Esophagus muscularis mucosa (tissue), 4 donors: ENCODE measurements around the gene SLC22A4. TPM values are rescaled to one million over a fixed set of nuclear protein-coding genes. Genes with fewer than 3 reads are reported as not detected.

Experiments
- DNase-seq: peaks from one replicate; pipeline ENCODE4 v3.0.0-alpha.2; 2017; ENCODE audit errors: extremely low spot score
- H3K27ac ChIP-seq, 4 donors: fragments of 200-600 bp; sonication (generic); replicated peaks in 1 of 4; 1 replicate in 3 of 4; 2 replicates in 1 of 4; pipeline ENCODE4 v1.5.1; 2016 to 2019; ENCODE audit warnings: mild to moderate bottlenecking in 1 of 4
- H3K27me3 ChIP-seq, 4 donors: fragments of 200-600 bp; sonication (generic); one replicate each; pipeline versions ENCODE4 v1.5.1 to v1.6.0; 2016 to 2019
- H3K36me3 ChIP-seq, 4 donors: fragments of 200-600 bp; sonication (generic); one replicate each; pipeline ENCODE4 v1.5.1; 2016 to 2019
- H3K4me1 ChIP-seq, 4 donors: fragments of 200-600 bp; sonication (generic); one replicate each; pipeline ENCODE4 v1.5.1; 2016 to 2019
- H3K4me3 ChIP-seq, 4 donors: fragments of 200-600 bp; sonication (generic); 1 replicate in 2 of 4; 2 replicates in 2 of 4; pipeline ENCODE4 v1.5.1; 2016 to 2019; ENCODE audit warnings: mild to moderate bottlenecking in 4 of 4, moderate library complexity in 1 of 4
- H3K9me3 ChIP-seq, 4 donors: fragments of 200-600 bp; sonication (generic); 1 replicate in 3 of 4; 2 replicates in 1 of 4; pipeline ENCODE4 v1.5.1; 2016 to 2019
- EP300 ChIP-seq: sonication (generic); formaldehyde crosslinking; IDR thresholded peaks from one replicate; pipeline ENCODE4 v1.6.1; 2017; ENCODE audit warnings: antibody characterized with exemption
- POLR2A ChIP-seq: fragments of 450-650 bp; IDR thresholded peaks from one replicate; pipeline ENCODE4 v1.6.1; 2017; ENCODE audit warnings: antibody characterized with exemption, moderate library complexity, mild to moderate bottlenecking, low read depth
- POLR2AphosphoS5 ChIP-seq, 2 donors: sonication (generic); formaldehyde crosslinking; IDR thresholded peaks; one replicate each; pipeline ENCODE4 v1.6.1; 2017; ENCODE audit warnings: antibody characterized with exemption in 2 of 2
- WGBS: methylation state at CpG from one replicate; pipeline ENCODE4 v1.1.5; 2018; 5-methylcytosine and 5-hydroxymethylcytosine counted together
- intact Hi-C: fragments of 100-400 bp; cut with DNase I; formaldehyde crosslinking; loops from one replicate; pipeline ENCODE4 v1.15.1; 2023
- total RNA-seq, 4 donors: library from RNA; depleted of rRNA; stranded (reverse); fragments of >200 nt; gene quantifications; one replicate each; pipeline versions ENCODE4 v1.1.0 to v1.2.1, GENCODE V29; 2016
- TF ChIP-seq, protein P1 (sequence below), 3 experiments: fragments of 200-600 bp in 2 of 3; fragments of 450-650 bp in 1 of 3; sonication (generic) in 2 of 3; IDR thresholded peaks; one replicate each; pipeline ENCODE4 v1.5.1; 2017 to 2019; ENCODE audit warnings: antibody characterized with exemption in 3 of 3, mild to moderate bottlenecking in 2 of 3, moderate library complexity in 1 of 3

SLC22A4 gene
- total RNA-seq, 4 donors from 2014 or later: 0.42 to 1.7 (median 1.0) TPM

DNA sequence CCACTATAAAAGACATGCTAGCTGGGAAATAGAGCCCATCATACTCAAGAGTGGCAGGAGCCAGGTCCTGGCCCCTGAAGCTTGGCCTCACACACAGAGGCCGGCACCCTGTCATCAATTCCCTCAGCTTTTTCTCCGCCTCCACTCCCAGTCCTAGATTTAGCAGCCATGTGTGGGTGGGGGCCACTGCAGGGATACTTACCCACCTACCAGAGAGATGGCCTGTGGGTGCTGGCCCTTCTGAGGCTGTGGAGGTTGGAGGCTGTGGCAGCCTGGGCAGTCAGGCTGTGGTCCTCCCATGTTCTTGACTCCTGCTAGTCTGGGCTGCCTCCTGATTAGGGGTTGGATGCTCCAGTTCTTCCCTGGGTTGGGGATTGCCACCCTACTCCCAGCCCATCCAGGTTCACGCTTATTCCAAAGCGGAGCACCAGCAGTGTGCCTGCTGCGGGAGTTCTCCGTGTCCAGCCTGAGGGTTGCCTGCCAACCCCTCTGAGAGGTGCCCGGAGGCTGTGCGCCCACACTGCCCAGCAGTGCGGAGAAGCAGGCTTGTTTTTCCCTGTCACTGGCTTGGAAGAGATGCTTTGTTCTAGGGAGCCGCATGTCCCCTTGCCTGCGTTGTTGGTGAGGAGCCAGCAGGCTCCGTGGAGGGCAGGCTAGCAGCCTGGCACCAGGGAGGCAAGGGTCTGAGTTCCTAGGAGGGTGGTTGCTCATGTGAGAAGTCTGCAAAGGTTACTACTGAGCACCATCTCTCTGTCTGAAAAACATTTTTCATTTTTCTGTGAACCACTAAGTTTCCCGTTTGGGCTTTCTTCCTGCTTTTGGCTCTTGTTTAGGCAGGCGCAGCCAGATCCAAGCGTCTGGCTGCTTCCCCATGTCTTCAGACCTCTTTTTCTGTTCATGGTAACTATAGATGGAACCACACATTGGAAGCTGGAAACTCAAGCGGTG is 82.8 kb downstream of the SLC22A4 start:
- WGBS: 77% methylated on average over 7 of the region's 16 CpGs
- H3K27me3 ChIP-seq: no peaks in the 10 kb centered on the region
- peak overlapping the region in 2 of 4 donors; percentile 7 to 26 for H3K4me3 ChIP-seq
- TF ChIP-seq POLR2A: no peak
- no peak for TF ChIP-seq EP300
- peaks cover 0 to 36% (median 15%) of the 10 kb centered on the region in 4 donors for H3K36me3 ChIP-seq
- no peaks in the 10 kb centered on the region for H3K9me3 ChIP-seq
- intact Hi-C loops: no loop called here
- H3K4me1 ChIP-seq: peaks cover 17 to 32% (median 22%) of the 10 kb centered on the region in 4 donors
- peak overlapping the region; percentile 23 to 60 (median 51) for H3K27ac ChIP-seq
- no peak for DNase-seq

DNA sequence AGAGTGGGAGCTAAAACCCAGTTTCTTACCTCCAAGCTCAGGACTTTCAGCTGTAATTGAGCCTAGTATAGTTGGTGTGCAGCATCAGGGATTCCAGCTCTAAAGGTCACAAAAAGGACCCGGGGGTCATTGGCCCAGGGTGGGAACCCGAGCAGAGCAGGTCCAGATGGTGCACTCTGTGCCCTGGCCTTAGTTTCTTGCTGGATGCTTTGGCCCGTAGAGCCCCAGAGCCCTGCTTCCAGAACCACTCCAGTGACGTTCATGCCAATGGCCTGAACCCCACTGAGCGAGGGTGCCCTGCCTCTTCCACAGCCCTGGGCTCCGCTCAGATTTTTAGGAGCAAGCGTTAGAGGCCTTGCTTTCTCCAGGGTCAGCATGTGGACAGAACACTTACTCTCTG is 83.5 kb downstream of the SLC22A4 start:
- Histone ChIP-seq H3K4me3 (no peak overlapping the region), H3K27me3 (no peaks in the 10 kb centered on the region), H3K9me3 (no peaks in the 10 kb centered on the region), H3K36me3 (peaks cover 0 to 36% (median 15%) of the 10 kb centered on the region in 4 donors), H3K4me1 (peaks cover 9 to 24% (median 15%) of the 10 kb centered on the region in 4 donors), H3K27ac (peak overlapping the region in 2 of 4 donors; percentile 51 to 60)
- intact Hi-C loops: no loop called here
- DNase-seq: no peak
- TF ChIP-seq EP300 (no peak), POLR2A (no peak), POLR2AphosphoS5 (IDR thresholded peaks at IDR 0.05) (no peak)
- TF ChIP-seq, protein P1, sequence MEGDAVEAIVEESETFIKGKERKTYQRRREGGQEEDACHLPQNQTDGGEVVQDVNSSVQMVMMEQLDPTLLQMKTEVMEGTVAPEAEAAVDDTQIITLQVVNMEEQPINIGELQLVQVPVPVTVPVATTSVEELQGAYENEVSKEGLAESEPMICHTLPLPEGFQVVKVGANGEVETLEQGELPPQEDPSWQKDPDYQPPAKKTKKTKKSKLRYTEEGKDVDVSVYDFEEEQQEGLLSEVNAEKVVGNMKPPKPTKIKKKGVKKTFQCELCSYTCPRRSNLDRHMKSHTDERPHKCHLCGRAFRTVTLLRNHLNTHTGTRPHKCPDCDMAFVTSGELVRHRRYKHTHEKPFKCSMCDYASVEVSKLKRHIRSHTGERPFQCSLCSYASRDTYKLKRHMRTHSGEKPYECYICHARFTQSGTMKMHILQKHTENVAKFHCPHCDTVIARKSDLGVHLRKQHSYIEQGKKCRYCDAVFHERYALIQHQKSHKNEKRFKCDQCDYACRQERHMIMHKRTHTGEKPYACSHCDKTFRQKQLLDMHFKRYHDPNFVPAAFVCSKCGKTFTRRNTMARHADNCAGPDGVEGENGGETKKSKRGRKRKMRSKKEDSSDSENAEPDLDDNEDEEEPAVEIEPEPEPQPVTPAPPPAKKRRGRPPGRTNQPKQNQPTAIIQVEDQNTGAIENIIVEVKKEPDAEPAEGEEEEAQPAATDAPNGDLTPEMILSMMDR (IDR thresholded peaks at IDR 0.05): no peak
- WGBS: 64% methylated on average over 4 of the region's 7 CpGs

DNA sequence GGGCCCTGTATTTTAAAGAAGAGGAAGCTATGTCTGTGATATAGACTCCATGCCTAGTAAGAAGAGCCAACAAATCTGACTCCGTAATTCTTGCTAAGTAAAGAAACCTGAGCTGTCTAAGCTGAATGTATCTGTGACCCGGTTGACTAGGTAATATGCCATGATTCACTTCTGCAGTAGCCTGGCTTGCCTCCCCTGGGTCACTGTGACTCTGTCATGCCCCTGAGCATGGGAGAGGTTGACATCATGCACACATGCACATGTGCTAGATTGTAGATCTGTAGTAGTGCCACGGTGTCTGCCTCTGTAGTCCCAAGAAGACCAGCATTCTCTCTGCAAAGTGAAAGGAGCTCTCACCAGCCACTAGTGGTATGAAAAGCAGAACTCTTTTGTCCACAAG is 84.4 kb downstream of the SLC22A4 start:
- Histone ChIP-seq H3K36me3 (peaks cover 0 to 36% (median 15%) of the 10 kb centered on the region in 4 donors), H3K27ac (no peak overlapping the region), H3K4me3 (no peak overlapping the region), H3K27me3 (no peaks in the 10 kb centered on the region), H3K9me3 (no peaks in the 10 kb centered on the region), H3K4me1 (peaks cover 9 to 19% (median 14%) of the 10 kb centered on the region in 4 donors)
- no peak for DNase-seq
- intact Hi-C loops: no loop called here
- TF ChIP-seq POLR2A (no peak), POLR2AphosphoS5 (IDR thresholded peaks at IDR 0.05) (no peak), EP300 (no peak)
- TF ChIP-seq, protein P1 (IDR thresholded peaks at IDR 0.05): no peak
- 93% methylated on average over 3 of the region's 3 CpGs for WGBS

DNA sequence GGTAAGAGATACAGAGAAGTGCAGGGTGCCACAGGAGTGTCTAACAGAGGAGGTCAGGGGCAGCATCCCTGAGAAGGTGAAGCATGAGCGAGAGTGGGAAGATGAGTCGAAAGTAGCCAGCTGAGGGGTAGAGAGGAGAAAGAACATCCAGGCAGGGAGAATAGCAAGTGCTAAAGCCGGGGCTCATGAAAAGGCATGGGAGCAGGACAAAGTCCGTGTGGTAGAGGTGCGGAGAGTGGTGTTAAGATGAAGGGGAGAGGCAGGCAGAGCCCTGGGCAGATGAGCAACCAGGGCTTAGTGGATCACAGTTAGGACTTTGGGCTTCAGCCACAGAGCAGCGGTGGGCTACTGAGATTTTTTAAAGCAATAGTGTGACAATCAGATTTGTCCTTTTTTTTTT is 85.9 kb downstream of the SLC22A4 start:
- no peak overlapping the region for H3K27ac ChIP-seq
- H3K4me3 ChIP-seq: no peak overlapping the region
- no peaks in the 10 kb centered on the region for H3K9me3 ChIP-seq
- peaks cover 9 to 19% (median 15%) of the 10 kb centered on the region in 4 donors for H3K4me1 ChIP-seq
- TF ChIP-seq EP300: no peak
- no peak for TF ChIP-seq POLR2AphosphoS5 (IDR thresholded peaks at IDR 0.05)
- no peaks in the 10 kb centered on the region for H3K27me3 ChIP-seq
- intact Hi-C loops: loop anchor here (10.0 kb wide), 1 partner anchor 445 kb away; no protein-coding TSS in a partner anchor
- peaks cover 0 to 49% (median 26%) of the 10 kb centered on the region in 4 donors for H3K36me3 ChIP-seq
- WGBS: 89% methylated on average over 6 of the region's 6 CpGs
- peak; percentile 29 for DNase-seq

DNA sequence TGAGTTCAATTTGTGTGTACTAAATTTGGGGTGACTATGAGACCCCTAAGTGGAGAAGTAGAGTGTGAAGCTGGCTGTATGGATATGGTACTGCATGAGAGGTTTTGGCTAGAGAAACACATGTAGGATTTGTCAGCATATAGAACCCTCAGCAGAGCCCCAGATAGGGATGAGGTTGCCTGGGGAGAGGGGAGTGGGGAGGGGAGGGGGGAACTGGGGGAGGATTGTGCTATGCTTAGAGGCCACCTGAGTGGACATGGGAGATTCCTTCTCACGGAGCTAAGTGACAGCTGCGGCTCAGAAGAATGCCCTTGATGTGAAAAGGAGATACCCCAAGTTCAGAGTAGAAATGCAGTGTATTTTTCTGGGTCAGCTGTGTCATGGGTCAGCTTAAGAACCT is 86.5 kb downstream of the SLC22A4 start:
- intact Hi-C loops: loop anchor here (10.0 kb wide), 1 partner anchor 444 kb away; no protein-coding TSS in a partner anchor

More for the DNA sequence above, 86.5 kb downstream of the SLC22A4 start:
- H3K36me3 ChIP-seq: peaks cover 0 to 49% (median 27%) of the 10 kb centered on the region in 4 donors
- 95% methylated on average over 2 of the region's 2 CpGs for WGBS
- no peaks in the 10 kb centered on the region for H3K9me3 ChIP-seq
- peaks cover 15 to 25% (median 20%) of the 10 kb centered on the region in 4 donors for H3K4me1 ChIP-seq
- no peak overlapping the region for H3K27ac ChIP-seq
- DNase-seq: peak; percentile 39
- H3K4me3 ChIP-seq: no peak overlapping the region
- H3K27me3 ChIP-seq: no peaks in the 10 kb centered on the region
- TF ChIP-seq POLR2A: no peak
- TF ChIP-seq EP300: no peak
- TF ChIP-seq, protein P1 (IDR thresholded peaks at IDR 0.05): no peak
- no peak for TF ChIP-seq POLR2AphosphoS5 (IDR thresholded peaks at IDR 0.05)
